ENCODE data around the gene ALDH16A1.
A peak's percentile ranks its signal among the peaks of the same experiment; 100 is the strongest.

The ALDH16A1 gene

DNA sequence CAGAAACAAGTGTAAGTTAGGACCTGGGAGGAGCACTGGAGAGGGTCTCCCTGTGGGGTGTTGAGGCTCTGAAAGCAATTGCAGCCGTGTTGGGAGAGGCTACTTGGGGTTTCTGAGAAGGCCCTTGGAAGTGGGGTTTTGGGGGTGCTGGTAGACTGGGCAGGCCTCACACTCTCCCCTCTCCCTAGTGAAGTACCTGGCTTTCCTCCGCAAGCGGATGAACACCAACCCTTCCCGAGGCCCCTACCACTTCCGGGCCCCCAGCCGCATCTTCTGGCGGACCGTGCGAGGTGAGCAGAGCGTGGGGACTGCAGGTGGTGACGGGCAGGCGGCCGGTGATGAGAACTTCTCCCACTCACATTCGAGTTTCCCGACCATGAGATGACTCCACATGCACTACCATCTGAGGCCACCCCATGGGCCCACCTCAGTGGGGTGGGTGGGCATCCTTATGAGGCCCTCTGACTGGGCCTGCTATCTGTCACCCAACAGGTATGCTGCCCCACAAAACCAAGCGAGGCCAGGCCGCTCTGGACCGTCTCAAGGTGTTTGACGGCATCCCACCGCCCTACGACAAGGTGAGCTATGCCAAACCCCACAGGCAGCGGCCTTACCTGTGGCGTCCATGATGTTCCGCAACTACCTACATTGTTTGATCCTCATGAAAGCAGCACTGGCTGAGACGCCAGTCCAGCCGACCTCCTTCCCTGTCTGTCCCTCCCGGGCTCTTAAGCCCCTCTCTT is 37.4 kb downstream of the ALDH16A1 start:
- no peak for DNase-seq (ENCODE audit: low read depth)
- peak overlapping the region; percentile 96 for H3K4me3 ChIP-seq (ENCODE audit: low read length)
- TF ChIP-seq, protein P1, sequence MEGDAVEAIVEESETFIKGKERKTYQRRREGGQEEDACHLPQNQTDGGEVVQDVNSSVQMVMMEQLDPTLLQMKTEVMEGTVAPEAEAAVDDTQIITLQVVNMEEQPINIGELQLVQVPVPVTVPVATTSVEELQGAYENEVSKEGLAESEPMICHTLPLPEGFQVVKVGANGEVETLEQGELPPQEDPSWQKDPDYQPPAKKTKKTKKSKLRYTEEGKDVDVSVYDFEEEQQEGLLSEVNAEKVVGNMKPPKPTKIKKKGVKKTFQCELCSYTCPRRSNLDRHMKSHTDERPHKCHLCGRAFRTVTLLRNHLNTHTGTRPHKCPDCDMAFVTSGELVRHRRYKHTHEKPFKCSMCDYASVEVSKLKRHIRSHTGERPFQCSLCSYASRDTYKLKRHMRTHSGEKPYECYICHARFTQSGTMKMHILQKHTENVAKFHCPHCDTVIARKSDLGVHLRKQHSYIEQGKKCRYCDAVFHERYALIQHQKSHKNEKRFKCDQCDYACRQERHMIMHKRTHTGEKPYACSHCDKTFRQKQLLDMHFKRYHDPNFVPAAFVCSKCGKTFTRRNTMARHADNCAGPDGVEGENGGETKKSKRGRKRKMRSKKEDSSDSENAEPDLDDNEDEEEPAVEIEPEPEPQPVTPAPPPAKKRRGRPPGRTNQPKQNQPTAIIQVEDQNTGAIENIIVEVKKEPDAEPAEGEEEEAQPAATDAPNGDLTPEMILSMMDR (IDR thresholded peaks at IDR 0.05; ENCODE audit: insufficient read depth, low read depth, low read length, missing control alignments), result no peak

DNA sequence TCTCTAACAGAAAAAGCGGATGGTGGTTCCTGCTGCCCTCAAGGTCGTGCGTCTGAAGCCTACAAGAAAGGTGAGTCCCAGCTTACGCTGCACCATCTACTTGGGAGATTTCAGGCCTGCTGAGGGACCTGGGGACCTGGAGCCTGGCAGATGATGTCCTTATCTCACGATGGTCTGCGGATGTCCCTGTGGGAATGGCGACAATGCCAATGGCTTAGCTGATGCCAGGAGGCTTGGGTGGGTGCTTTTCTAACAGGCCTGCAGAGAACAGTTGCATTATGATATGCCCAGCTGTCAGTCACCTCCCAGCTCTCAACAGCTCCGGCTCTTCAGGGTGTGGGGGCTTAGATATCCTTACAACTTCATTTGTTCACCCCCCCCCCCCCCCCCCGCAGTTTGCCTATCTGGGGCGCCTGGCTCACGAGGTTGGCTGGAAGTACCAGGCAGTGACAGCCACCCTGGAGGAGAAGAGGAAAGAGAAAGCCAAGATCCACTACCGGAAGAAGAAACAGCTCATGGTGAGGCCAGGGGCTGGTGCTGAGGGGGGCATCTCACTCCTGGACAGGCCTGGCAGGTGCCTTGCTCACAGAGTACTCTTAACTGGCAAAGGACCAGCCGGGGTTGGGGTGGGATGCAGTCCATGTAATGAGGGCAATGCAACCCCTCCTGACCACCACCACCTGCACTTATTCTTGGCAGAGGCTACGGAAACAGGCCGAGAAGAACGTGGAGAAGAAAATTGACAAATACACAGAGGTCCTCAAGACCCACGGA is 38.2 kb downstream of the ALDH16A1 start:
- no peak for DNase-seq (ENCODE audit: low read depth)
- H3K4me3 ChIP-seq (ENCODE audit: low read length), result no peak overlapping the region
- TF ChIP-seq, protein P1 (IDR thresholded peaks at IDR 0.05; ENCODE audit: insufficient read depth, low read depth, low read length, missing control alignments), result no peak

- TF ChIP-seq, protein P1 (IDR thresholded peaks at IDR 0.05; ENCODE audit: insufficient read depth, low read depth, low read length, missing control alignments), result no peak
- DNase-seq (ENCODE audit: low read depth), result no peak
- H3K4me3 ChIP-seq (ENCODE audit: low read length), result no peak overlapping the region
These were observed 39.0 kb downstream of the ALDH16A1 start for GRCh38 chr19:49491804-49492572.

DNA sequence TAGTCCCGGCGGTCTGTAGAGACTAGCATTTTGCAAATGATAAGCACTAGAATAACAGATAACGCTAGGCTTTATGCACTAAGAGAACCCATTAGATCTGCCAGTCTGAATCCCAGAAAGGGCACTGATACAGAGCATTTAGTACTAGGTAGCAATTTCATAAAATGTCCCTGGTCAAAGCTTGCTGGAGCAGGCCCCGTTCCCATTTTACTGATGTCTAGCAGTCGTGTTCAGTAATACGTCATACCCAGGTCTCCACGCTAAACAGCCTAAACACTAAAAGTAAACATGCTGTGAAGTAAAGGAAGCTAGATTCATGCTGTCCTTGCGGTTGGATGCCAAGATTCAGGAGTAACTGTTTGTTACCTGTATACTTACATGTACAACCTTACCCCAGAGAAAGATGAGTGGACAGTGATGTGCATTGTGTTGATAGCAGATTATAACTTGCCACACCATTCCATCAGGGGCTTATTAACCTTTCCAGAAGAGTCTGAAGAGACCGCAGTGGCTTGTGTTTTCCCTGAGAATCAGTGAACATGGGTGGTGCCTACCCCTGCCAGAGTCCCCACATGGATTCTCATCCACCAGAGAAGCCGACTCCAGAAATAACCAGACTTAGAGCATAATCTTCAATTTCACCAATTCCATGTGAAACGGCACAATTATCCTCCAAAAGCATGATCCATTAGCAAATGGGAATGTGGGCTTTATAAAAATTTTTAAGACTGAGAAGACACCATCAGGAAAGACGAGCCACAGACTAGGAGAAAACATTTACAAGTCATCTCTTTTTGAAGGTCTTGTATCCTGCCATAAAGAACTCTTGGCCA is 39.8 kb downstream of the ALDH16A1 start:
- H3K4me3 ChIP-seq (ENCODE audit: low read length), result no peak overlapping the region
- peak; percentile 64 for DNase-seq (ENCODE audit: low read depth)
- TF ChIP-seq, protein P1 (IDR thresholded peaks at IDR 0.05; ENCODE audit: insufficient read depth, low read depth, low read length, missing control alignments), result no peak

DNA sequence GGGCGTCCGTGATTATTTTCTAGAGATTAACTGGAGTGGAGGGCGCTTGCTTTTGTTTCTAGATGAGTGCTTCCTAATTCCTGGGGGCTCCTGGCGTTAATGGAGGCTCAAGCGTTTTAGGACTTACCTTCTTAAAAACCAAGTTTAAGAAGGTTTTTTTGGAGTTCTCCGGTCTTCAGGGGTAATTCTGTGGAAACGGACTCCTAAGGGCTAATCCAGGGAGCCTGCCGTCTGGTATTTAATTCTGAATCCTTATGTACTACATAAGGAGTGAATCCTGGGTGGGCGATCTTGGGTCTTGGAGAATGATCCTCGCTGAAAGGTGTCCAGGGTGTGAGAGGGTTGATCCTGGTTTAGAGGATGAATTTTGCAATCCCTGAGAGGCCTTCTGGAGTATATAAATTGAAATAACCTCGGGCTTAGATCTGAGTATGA is 43.6 kb downstream of the ALDH16A1 start:
- DNase-seq (ENCODE audit: low read depth), result no peak
- TF ChIP-seq, protein P1 (IDR thresholded peaks at IDR 0.05; ENCODE audit: insufficient read depth, low read depth, low read length, missing control alignments), result no peak
- peak overlapping the region; percentile 100 for H3K4me3 ChIP-seq (ENCODE audit: low read length)
